GM12801 (cell line): ENCODE data around the gene DNPH1.

ENCODE experiments used
- TF ChIP-seq, protein P1 (sequence below): IDR thresholded peaks from one replicate; pipeline ENCODE4 v1.5.1; 2011; ENCODE audit warnings: control low read depth; ENCODE audit not compliant: insufficient read length; ENCODE audit errors: extremely low read depth

DNPH1 gene

DNA sequence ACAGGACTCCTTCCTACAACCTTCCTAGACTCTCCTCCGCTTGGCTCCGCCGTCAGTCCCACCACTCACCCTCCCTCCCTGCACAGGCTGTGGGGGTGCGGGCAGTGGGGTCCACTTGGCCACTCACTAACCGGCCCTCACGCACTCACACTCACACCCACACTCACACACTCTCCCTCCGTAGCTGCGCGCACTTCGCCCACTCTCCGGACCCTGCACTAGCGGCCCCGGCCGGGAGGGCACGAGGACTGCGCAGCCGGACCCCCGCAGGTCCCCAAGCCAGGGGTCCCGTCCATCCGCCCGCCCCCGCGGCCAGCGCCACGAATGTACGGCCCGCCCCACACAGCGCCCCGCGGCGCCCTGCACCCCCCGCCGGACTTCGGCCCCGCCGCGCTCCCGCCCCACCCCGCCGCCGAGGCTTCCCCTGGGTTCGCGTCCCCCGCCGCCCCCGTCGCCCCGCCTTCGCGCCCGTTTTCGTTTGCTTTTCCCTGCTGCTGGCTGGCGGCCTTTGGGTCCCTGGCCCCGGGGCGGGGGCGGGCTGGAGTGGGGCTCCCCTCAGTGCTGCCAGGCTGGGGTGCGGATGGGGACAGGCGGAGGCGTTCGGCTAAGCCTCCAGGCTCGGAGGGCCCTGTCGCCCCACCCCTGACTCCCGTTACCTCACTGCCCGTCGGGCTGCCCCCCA lies 45.8 kb upstream of the DNPH1 start:
- TF ChIP-seq, protein P1, sequence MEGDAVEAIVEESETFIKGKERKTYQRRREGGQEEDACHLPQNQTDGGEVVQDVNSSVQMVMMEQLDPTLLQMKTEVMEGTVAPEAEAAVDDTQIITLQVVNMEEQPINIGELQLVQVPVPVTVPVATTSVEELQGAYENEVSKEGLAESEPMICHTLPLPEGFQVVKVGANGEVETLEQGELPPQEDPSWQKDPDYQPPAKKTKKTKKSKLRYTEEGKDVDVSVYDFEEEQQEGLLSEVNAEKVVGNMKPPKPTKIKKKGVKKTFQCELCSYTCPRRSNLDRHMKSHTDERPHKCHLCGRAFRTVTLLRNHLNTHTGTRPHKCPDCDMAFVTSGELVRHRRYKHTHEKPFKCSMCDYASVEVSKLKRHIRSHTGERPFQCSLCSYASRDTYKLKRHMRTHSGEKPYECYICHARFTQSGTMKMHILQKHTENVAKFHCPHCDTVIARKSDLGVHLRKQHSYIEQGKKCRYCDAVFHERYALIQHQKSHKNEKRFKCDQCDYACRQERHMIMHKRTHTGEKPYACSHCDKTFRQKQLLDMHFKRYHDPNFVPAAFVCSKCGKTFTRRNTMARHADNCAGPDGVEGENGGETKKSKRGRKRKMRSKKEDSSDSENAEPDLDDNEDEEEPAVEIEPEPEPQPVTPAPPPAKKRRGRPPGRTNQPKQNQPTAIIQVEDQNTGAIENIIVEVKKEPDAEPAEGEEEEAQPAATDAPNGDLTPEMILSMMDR, result no peak

DNA sequence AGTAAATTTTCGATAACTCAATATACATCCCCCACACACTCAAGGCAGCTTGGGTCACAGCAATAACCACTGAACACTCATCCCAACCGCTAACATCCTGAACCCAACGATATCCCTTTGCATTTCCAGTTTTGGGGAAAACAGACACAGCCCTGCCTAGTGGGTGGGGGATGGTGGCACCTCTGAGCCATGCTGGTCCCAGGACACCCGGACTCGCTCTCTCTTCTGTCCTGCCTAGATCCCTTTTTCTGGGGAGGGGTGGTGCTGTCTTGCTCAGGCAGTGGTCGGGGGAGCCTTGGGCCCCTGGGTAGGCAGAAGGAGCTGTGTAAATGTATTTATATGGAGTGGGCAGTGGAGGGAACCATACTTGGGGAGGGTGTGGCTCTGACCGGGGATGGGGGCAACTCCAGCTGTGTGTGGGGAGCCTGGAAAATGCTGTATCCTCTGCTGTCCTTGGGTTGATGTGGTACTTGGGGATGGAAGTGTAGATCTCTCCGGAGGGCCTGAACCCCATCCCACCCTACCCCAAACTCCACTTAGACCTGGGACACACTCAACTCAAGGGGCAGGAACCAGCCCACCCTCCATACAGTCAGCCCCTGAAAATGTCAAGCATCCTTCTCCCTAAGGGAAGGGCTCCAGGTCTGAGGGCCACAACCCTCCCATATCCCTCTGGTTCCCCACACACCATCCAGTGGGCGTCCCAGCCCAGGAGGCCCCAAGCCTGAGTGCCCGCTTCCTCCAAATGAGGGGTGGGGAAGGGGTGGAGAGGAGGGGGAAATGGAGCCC lies 45.0 kb upstream of the DNPH1 start:
- TF ChIP-seq, protein P1, result no peak

DNA sequence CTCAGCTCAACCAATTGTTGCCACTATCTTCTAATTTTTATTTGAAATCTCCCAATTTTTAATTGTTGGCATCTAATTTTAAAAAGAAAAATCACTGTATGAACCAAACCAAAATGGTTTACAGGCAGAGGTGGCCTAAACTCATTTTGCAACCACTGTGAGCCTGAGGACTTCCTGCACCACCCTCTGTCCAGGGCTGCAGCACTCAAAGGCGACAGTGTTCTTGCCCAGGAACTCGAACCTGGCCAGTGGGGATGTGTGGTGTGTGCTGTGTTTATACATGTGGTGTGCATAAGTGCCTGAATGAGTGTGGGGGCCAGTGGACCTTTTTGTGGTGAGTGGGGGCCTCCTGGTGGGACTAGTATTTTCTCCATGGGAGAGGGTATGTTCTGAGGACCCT lies 44.4 kb upstream of the DNPH1 start:
- TF ChIP-seq, protein P1, result no peak

DNA sequence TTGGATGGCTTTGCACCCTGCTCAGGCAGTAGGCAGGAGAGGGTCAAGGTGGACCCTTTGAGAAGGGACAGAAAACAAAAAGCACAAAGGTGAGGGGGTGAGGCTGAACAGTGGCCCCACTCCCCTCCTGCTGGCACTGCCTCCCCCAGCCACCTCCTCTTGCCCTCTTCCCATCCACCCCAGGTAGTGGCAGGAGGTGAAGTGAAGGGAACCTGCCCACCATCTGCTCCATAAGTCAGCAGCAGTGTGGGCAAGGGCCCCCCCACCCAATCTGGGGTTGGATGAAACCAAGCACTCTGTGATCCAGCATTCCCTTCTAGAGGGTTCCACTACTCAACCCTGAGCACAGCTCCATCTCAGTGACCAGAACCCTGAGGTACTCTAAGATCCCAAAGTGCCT lies 42.7 kb upstream of the DNPH1 start:
- TF ChIP-seq, protein P1, result no peak

DNA sequence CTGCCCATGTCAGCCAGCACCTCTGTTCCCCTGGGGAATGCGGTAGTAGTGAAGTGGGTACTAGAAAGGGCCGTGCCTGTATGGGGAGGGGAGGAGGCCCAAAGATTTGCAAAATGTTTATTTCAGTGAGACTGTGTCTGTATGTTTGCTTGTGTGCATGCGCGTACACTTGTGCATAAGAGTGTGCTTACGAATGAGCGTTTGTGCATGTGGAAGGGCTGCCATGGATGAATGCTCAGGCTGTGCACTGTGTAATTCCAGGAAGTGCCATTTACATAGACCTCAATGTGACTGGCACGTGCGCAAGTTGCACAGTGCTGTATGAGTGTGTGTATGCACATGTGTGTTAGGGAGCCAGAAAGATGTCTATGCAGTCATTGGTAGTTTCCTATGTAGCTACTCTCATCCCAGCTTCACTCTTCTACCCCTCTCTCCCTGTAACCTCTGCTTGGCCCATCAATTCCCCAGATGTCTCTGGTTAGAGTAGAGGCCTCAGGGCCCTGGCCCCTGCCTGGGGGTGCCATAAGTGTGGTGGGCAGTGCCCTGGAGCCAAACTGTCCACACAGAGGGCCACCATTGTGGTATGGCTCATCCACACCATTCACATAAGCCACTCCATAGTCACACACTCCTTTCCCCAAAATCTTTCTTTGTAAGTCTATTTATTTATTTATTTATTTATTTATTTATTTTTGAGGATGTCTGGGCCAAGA lies 42.0 kb upstream of the DNPH1 start:
- TF ChIP-seq, protein P1, result no peak

DNA sequence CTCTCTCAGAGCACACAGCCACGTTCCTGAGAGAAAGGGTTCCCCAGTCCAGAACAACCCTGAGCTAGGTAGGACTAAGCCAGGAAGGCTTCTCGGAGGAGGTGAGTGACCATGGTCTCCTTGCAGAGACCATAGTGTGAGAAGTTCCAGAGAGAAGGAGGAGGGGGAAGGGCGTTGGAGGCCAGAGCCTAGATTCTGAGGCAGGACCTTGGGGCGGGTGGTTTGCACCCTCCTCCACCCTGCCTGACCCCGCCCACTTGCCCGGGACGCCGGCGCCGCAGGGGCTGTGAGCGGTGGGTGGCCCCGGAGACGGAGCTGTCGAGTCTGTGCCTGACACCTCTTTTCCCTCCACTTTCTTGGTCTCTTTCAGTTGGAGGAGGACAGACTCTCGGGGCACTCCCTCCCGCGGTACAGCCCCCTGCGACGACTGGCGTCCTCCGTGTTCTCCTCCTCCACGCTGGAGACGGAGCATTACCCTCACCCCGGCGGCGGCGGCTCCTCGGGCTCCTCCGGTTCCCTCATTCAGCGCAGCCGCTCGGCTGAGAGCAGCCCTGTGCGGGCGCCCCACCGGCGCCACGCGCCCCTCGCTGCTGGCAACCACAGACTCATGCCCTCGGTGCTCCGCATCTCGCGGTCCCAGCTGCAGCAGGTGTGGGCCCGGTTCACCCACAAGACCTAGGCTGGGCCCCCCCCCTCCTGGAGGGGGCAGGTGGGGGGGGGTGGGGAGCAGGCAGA lies 40.2 kb upstream of the DNPH1 start:
- TF ChIP-seq, protein P1, result no peak
